Endodermal cell (in vitro differentiated cells): Measurements from ENCODE around the gene UPF3A. TPM values are rescaled to one million over a fixed set of nuclear protein-coding genes. Genes with fewer than 3 reads are reported as not detected.

ENCODE experiments used
- DNase-seq: peaks from one replicate; pipeline ENCODE4 v3.0.0-alpha.2; 2017
- H3K27ac ChIP-seq: 2 replicates; pipeline ENCODE4 v1.5.1; 2013; ENCODE audit warnings: mild to moderate bottlenecking, low read depth, low read length, moderate library complexity
- H3K27me3 ChIP-seq: 2 replicates; pipeline ENCODE4 v1.6.1; 2013; ENCODE audit warnings: mild to moderate bottlenecking, low read length, moderate library complexity; ENCODE audit not compliant: insufficient read depth, control insufficient read depth, poor library complexity, severe bottlenecking
- H3K36me3 ChIP-seq: 2 replicates; pipeline ENCODE4 v1.7.0; 2013; ENCODE audit warnings: mild to moderate bottlenecking, low read length, moderate library complexity; ENCODE audit not compliant: control insufficient read depth, insufficient read depth
- H3K4me1 ChIP-seq: one replicate; pipeline ENCODE4 v1.7.0; 2013; ENCODE audit warnings: low read length; ENCODE audit not compliant: control insufficient read depth, insufficient read depth
- H3K4me3 ChIP-seq: 2 replicates; pipeline ENCODE4 v1.5.1; 2013; ENCODE audit warnings: mild to moderate bottlenecking, low read length, moderate library complexity
- H3K9ac ChIP-seq: 2 replicates; pipeline ENCODE4 v1.6.1; 2013; ENCODE audit warnings: mild to moderate bottlenecking, low read length, moderate library complexity; ENCODE audit not compliant: poor library complexity, severe bottlenecking; ENCODE audit errors: extremely low read depth
- H3K9me3 ChIP-seq: 2 replicates; pipeline ENCODE4 v1.6.1; 2013; ENCODE audit warnings: mild to moderate bottlenecking, low read length, moderate library complexity; ENCODE audit not compliant: control insufficient read depth
- H3K27ac Mint-ChIP-seq: 2 replicates; pipeline ENCODE4 v1.8.0; 2020; ENCODE audit warnings: mixed read lengths
- H3K27me3 Mint-ChIP-seq: 2 replicates; pipeline ENCODE4 v1.8.0; 2021; ENCODE audit warnings: mild to moderate bottlenecking, mixed read lengths; ENCODE audit not compliant: insufficient read depth
- H3K36me3 Mint-ChIP-seq: 2 replicates; pipeline ENCODE4 v1.8.0; 2020; ENCODE audit warnings: low read depth, mixed read lengths
- H3K4me1 Mint-ChIP-seq: 2 replicates; pipeline ENCODE4 v1.8.0; 2020; ENCODE audit warnings: mixed read lengths
- H3K4me3 Mint-ChIP-seq: 2 replicates; pipeline ENCODE4 v1.8.0; 2020; ENCODE audit warnings: mild to moderate bottlenecking, moderate library complexity, mixed read lengths
- H3K9me3 Mint-ChIP-seq: 2 replicates; pipeline ENCODE4 v1.8.0; 2020; ENCODE audit warnings: mild to moderate bottlenecking, mixed read lengths
- WGBS, 2 experiments: methylation state at CpG; one replicate each; pipeline versions ENCODE4 v1.1.5 to v1.1.7; 2013; ENCODE audit warnings: missing lambda C conversion rate in 2 of 2, mixed read lengths in 1 of 2; ENCODE audit not compliant: insufficient coverage in 1 of 2, insufficient read length in 1 of 2; 5-methylcytosine and 5-hydroxymethylcytosine counted together
- total RNA-seq, 2 donors: library from RNA; stranded (reverse); fragmentation: NEBNext Ultra II Directional in 1 of 2; extraction: Animal tissue kit (Norgen Biotek cat#: 25700) in 1 of 2; gene quantifications; 2 replicates in 1 of 2; 3 replicates in 1 of 2; pipeline ENCODE4 v1.2.1, GENCODE V29; 2021
- TF ChIP-seq, protein P1 (sequence below): fragments of 200-600 bp; sonication (generic); conservative IDR thresholded peaks from 2 replicates; pipeline ENCODE4 v1.5.0; 2021; ENCODE audit warnings: antibody characterized with exemption, mild to moderate bottlenecking

The UPF3A gene
- total RNA-seq, 2 donors from 2014 or later, result 56.5 to 81.2 TPM

GRCh38 chr13:114321256-114321655 is 39.9 kb downstream of the UPF3A start:
- 97 to 98% methylated on average over 2 to 3 of the region's 3 CpGs for WGBS, 2 experiments
- Mint-ChIP-seq H3K27me3 (no peaks in the 10 kb centered on the region), H3K4me3 (no peak overlapping the region), H3K4me1 (peaks cover 17% of the 10 kb centered on the region), H3K27ac (no peak overlapping the region), H3K36me3 (peaks cover 63% of the 10 kb centered on the region), H3K9me3 (no peaks in the 10 kb centered on the region)
- Histone ChIP-seq H3K9ac (no peak overlapping the region), H3K4me3 (no peak overlapping the region), H3K36me3 (peaks cover 61% of the 10 kb centered on the region), H3K27ac (no peak overlapping the region), H3K27me3 (no peaks in the 10 kb centered on the region), H3K4me1 (peaks cover 2% of the 10 kb centered on the region), H3K9me3 (no peaks in the 10 kb centered on the region)
- no peak for DNase-seq
- TF ChIP-seq, protein P1, sequence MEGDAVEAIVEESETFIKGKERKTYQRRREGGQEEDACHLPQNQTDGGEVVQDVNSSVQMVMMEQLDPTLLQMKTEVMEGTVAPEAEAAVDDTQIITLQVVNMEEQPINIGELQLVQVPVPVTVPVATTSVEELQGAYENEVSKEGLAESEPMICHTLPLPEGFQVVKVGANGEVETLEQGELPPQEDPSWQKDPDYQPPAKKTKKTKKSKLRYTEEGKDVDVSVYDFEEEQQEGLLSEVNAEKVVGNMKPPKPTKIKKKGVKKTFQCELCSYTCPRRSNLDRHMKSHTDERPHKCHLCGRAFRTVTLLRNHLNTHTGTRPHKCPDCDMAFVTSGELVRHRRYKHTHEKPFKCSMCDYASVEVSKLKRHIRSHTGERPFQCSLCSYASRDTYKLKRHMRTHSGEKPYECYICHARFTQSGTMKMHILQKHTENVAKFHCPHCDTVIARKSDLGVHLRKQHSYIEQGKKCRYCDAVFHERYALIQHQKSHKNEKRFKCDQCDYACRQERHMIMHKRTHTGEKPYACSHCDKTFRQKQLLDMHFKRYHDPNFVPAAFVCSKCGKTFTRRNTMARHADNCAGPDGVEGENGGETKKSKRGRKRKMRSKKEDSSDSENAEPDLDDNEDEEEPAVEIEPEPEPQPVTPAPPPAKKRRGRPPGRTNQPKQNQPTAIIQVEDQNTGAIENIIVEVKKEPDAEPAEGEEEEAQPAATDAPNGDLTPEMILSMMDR, result no peak

DNA sequence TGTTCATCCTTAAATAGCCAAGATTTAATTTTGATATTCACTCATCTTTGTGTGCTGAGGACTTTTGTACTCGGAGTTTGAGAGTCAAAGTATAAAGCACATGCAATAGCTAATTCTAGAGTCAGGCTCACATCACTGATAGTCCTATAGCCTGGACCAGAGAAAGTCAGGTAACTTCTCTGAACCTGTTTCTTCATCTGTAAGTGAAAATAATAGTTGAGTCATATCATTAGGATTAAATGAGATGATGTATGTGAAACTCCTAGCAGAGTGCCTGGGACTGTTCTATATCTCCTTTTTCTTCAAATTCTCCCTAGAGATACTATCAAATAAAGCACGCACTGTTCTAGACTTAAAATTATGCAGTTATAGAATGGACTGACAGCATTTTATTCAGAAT is 41.9 kb downstream of the UPF3A start:
- peaks cover 73% of the 10 kb centered on the region for H3K36me3 Mint-ChIP-seq
- Histone ChIP-seq H3K27ac (no peak overlapping the region), H3K4me3 (no peak overlapping the region), H3K27me3 (no peaks in the 10 kb centered on the region), H3K4me1 (peaks cover 2% of the 10 kb centered on the region), H3K9me3 (no peaks in the 10 kb centered on the region), H3K9ac (no peak overlapping the region), H3K36me3 (peaks cover 78% of the 10 kb centered on the region)
- no peak overlapping the region for H3K27ac Mint-ChIP-seq
- TF ChIP-seq, protein P1, result no peak
- no peaks in the 10 kb centered on the region for H3K27me3 Mint-ChIP-seq
- WGBS, 2 experiments, result 100% methylated on average over 1 to 2 of the region's 2 CpGs
- no peaks in the 10 kb centered on the region for H3K9me3 Mint-ChIP-seq
- H3K4me1 Mint-ChIP-seq, result peaks cover 19% of the 10 kb centered on the region
- H3K4me3 Mint-ChIP-seq, result no peak overlapping the region
- no peak for DNase-seq

GRCh38 chr13:114324334-114324733 is 42.9 kb downstream of the UPF3A start:
- no peak for DNase-seq
- Mint-ChIP-seq H3K9me3 (no peaks in the 10 kb centered on the region), H3K36me3 (peaks cover 72% of the 10 kb centered on the region), H3K27ac (no peak overlapping the region), H3K4me1 (peaks cover 19% of the 10 kb centered on the region), H3K27me3 (no peaks in the 10 kb centered on the region), H3K4me3 (no peak overlapping the region)
- Histone ChIP-seq H3K4me3 (no peak overlapping the region), H3K27ac (no peak overlapping the region), H3K9ac (no peak overlapping the region), H3K27me3 (no peaks in the 10 kb centered on the region), H3K9me3 (no peaks in the 10 kb centered on the region), H3K4me1 (peaks cover 2% of the 10 kb centered on the region), H3K36me3 (peaks cover 82% of the 10 kb centered on the region)
- WGBS, 2 experiments, result 83 to 93% methylated on average over 2 to 4 of the region's 4 CpGs
- TF ChIP-seq, protein P1, result no peak
